Thymus (tissue), 11 donors: ENCODE results near the gene POGZ. TPM values are rescaled to one million over a fixed set of nuclear protein-coding genes. Genes with fewer than 3 reads are reported as not detected.

ENCODE experiments used
- DNase-seq, 9 donors: peaks; one replicate each; pipeline ENCODE4 v3.0.0-alpha.2; 2013; ENCODE audit warnings: low spot score in 9 of 9, low read depth in 6 of 9, missing footprints in 1 of 9
- H3K27ac ChIP-seq, 2 donors: one replicate each; pipeline ENCODE4 v1.5.1; 2013; ENCODE audit warnings: control low read depth in 1 of 2, low read depth in 1 of 2, low read length in 1 of 2, mild to moderate bottlenecking in 1 of 2, moderate library complexity in 1 of 2
- H3K27me3 ChIP-seq, 2 donors: one replicate each; pipeline ENCODE4 v1.5.1; 2013; ENCODE audit warnings: low read length in 1 of 2; ENCODE audit not compliant: control insufficient read depth in 2 of 2, insufficient read depth in 1 of 2
- H3K36me3 ChIP-seq, 2 donors: one replicate each; pipeline ENCODE4 v1.5.1; 2013; ENCODE audit warnings: low read length in 1 of 2, mild to moderate bottlenecking in 1 of 2, moderate library complexity in 1 of 2; ENCODE audit not compliant: control insufficient read depth in 2 of 2, insufficient read depth in 2 of 2
- H3K4me1 ChIP-seq, 2 donors: one replicate each; pipeline ENCODE4 v1.5.1; 2013; ENCODE audit warnings: low read length in 2 of 2; ENCODE audit not compliant: control insufficient read depth in 2 of 2, insufficient read depth in 2 of 2
- H3K4me3 ChIP-seq, 2 donors: one replicate each; pipeline ENCODE4 v1.5.1; 2013; ENCODE audit warnings: low read length in 2 of 2, control low read depth in 1 of 2, mild to moderate bottlenecking in 1 of 2
- H3K9me3 ChIP-seq, 2 donors: one replicate each; pipeline ENCODE4 v1.5.1; 2013; ENCODE audit warnings: low read length in 1 of 2, mild to moderate bottlenecking in 1 of 2; ENCODE audit not compliant: control insufficient read depth in 2 of 2, insufficient read depth in 1 of 2
- WGBS: extraction: QIAGEN DNeasy Blood & Tissue Kit; methylation state at CpG from one replicate; pipeline ENCODE4 v1.1.7; 2013; 5-methylcytosine and 5-hydroxymethylcytosine counted together
- polyA plus RNA-seq: library from polyadenylated mRNA; stranded (reverse); fragments of 200-250 nt; gene quantifications from one replicate; pipeline ENCODE4 v1.2.3, GENCODE V29; 2013
- total RNA-seq: library from RNA; stranded (reverse); fragments of 120-200 nt; gene quantifications from one replicate; pipeline ENCODE4 v1.2.4, GENCODE V29; 2013
- donor health status: healthy.

POGZ gene
- total and polyA plus RNA-seq, 2 donors: 18.5 to 33.5 TPM

- no peak overlapping the region for H3K4me3 ChIP-seq
- no peak for DNase-seq
- WGBS: 97% methylated on average over 4 of the region's 4 CpGs
- peaks cover 0 to 2% of the 10 kb centered on the region in 2 donors for H3K4me1 ChIP-seq
- no peaks in the 10 kb centered on the region for H3K36me3 ChIP-seq
- H3K9me3 ChIP-seq: peaks cover 1 to 25% of the 10 kb centered on the region in 2 donors
- no peaks in the 10 kb centered on the region for H3K27me3 ChIP-seq
- H3K27ac ChIP-seq: no peak overlapping the region
These were observed 94.3 kb downstream of the POGZ start for GRCh38 chr1:151364996-151365395.

- DNase-seq: no peak
These were observed 96.8 kb downstream of the POGZ start for GRCh38 chr1:151362308-151363155.

GRCh38 chr1:151361883-151362282, 97.4 kb downstream of the POGZ start:
- no peaks in the 10 kb centered on the region for H3K27me3 ChIP-seq
- H3K4me3 ChIP-seq: no peak overlapping the region
- H3K4me1 ChIP-seq: no peaks in the 10 kb centered on the region
- DNase-seq: no peak
- H3K27ac ChIP-seq: no peak overlapping the region
- H3K36me3 ChIP-seq: no peaks in the 10 kb centered on the region
- H3K9me3 ChIP-seq: peaks cover 1 to 25% of the 10 kb centered on the region in 2 donors

More at GRCh38 chr1:151362308-151363155, 96.8 kb downstream of the POGZ start:
- WGBS: 97% methylated on average over 3 of the region's 3 CpGs
- peaks cover 1 to 25% of the 10 kb centered on the region in 2 donors for H3K9me3 ChIP-seq
- H3K27ac ChIP-seq: no peak overlapping the region
- H3K36me3 ChIP-seq: no peaks in the 10 kb centered on the region
- no peaks in the 10 kb centered on the region for H3K4me1 ChIP-seq
- H3K27me3 ChIP-seq: no peaks in the 10 kb centered on the region
- H3K4me3 ChIP-seq: no peak overlapping the region

- Histone ChIP-seq H3K4me3 (no peak overlapping the region), H3K36me3 (no peaks in the 10 kb centered on the region), H3K27me3 (no peaks in the 10 kb centered on the region), H3K9me3 (peaks cover 2 to 17% of the 10 kb centered on the region in 2 donors), H3K4me1 (no peaks in the 10 kb centered on the region), H3K27ac (no peak overlapping the region)
- WGBS: 89% methylated on average over 2 of the region's 2 CpGs
- no peak for DNase-seq
These were observed 102.6 kb downstream of the POGZ start for GRCh38 chr1:151356696-151357095.

Other genes with a start within 250 kb of the POGZ start
- 272 TPM for gene PSMD4, start 204.8 kb downstream of the POGZ start, total RNA-seq
- 157 TPM for gene PSMD4, start 204.8 kb downstream of the POGZ start, polyA plus RNA-seq
- gene ZNF687, start 177.2 kb downstream of the POGZ start, total RNA-seq: 9.8 TPM
- 11.1 TPM for gene ZNF687, start 177.2 kb downstream of the POGZ start, polyA plus RNA-seq
- gene PI4KB, start 132.1 kb downstream of the POGZ start, total RNA-seq: 29.0 TPM
- 31.8 TPM for gene PI4KB, start 132.1 kb downstream of the POGZ start, polyA plus RNA-seq
- 89.4 TPM for gene RFX5, start 112.2 kb downstream of the POGZ start, total RNA-seq
- 32.9 TPM for gene RFX5, start 112.2 kb downstream of the POGZ start, polyA plus RNA-seq
- gene SELENBP1, start 86.8 kb downstream of the POGZ start, total RNA-seq: 6.1 TPM
- gene SELENBP1, start 86.8 kb downstream of the POGZ start, polyA plus RNA-seq: 6.4 TPM
- 345 TPM for gene PSMB4, start 59.9 kb downstream of the POGZ start, total RNA-seq
- 371 TPM for gene PSMB4, start 59.9 kb downstream of the POGZ start, polyA plus RNA-seq
- gene CGN, start 51.9 kb upstream of the POGZ start, total RNA-seq: 0.90 TPM
- gene CGN, start 51.9 kb upstream of the POGZ start, polyA plus RNA-seq: 2.8 TPM
- gene TUFT1, start 80.8 kb upstream of the POGZ start, total RNA-seq: 2.1 TPM
- 6.9 TPM for gene TUFT1, start 80.8 kb upstream of the POGZ start, polyA plus RNA-seq
- 9.2 TPM for gene SNX27, start 152.6 kb upstream of the POGZ start, total RNA-seq
- gene SNX27, start 152.6 kb upstream of the POGZ start, polyA plus RNA-seq: 6.5 TPM